SU-DHL-6 (cell line): ENCODE data around the gene AIG1.

Experiments used
- CTCF ChIP-seq: fragments of 200-600 bp; sonication (generic); IDR thresholded peaks from one replicate; pipeline ENCODE4 v1.5.1; 2017; ENCODE audit warnings: antibody characterized with exemption, mild to moderate bottlenecking, low read length, moderate library complexity; ENCODE audit not compliant: insufficient read depth, poor library complexity, severe bottlenecking
- EZH2phosphoT487 ChIP-seq: fragments of 200-600 bp; sonication (generic), shearing (Covaris generic); conservative IDR thresholded peaks from 2 replicates; pipeline ENCODE4 v1.6.1; 2018; ENCODE audit warnings: mild to moderate bottlenecking, antibody characterized with exemption, low read length, moderate library complexity, mixed read lengths

- TF ChIP-seq CTCF (no peak), EZH2phosphoT487 (no peak)
Measured at GRCh38 chr6:143125455-143125854, 64.8 kb downstream of the AIG1 start.
